UCSD-AML1 (cell line): ENCODE measurements around the gene MAP4K2.

Experiments used
- DNase-seq: peaks from one replicate; lab custom pipeline; 2025; ENCODE audit not compliant: unreplicated experiment; lab: John Stamatoyannopoulos, UW

The MAP4K2 gene

DNA sequence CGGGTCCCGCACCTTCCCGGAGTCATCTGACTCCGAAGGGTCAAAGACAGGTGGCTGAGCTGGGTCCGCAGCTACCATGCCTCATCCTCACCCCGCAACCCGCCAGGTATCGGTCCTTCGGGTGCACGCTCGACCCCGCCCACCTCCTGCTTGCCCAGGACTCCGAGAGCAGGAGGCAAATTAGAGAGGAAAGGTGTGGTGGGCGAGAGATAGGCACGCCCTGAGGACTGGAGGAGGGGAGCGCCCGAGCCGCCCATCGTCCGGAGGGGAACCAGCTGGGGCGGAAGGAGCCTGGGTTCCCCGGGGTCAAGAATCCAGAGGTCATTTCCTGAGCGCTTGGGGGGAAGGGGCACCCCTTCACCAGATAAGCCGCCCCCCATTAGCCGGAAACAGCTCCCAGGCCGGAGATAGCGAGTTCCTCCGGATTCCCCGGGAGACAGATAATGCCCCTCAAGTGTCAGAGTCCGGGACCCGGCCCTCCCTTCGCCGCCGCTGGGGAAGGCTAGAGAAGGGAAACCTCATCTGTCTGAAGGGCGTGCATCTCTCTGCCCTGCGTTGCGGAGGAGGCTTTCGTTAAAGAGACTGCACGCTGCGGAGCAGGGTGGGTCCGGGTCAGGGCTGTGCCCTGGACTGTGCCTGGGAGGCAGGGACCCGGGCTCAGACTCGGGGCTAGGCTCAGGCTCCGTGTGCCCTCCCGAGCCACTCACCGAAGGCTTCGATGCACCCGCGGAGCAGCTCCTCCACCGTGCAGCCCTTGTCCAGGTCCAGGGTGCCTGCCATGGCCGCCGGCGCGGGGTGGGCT is 60.7 kb downstream of the MAP4K2 start:
- DNase-seq, result peak; percentile 66

DNA sequence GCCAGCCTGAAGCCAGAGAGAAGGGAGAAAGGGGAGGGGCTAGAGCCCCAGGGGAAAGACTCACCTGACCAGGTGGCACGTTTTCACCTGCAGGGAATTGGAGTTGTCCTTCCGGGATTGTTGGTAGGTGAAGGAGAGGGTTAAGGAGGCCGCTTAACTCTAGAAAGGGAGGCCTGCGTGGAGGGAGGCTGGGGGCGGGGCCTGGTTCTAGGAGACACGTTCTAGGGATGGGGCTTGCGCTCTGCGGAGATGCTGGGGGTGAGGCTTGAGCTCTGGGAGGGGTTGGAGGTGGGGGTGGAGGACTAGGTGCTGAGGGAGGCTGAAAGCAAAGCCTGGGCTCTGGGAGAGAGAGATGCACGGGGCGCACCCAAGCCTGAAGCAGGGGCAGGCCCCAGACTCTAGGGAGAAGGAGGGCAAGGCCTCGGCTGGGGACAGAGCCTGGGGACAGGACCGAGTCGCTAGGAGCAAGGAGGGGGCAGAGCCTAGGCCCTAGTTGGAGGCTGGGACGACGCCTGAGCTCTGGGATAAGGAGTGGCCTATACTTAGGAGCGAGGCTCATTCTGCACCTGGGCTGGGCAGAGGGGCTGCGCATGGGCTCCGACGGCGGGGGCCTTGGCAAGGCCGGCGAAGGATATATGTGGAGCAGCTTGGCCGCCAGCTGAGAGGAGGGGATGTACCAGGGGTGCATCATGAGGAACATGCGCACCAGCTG is 61.5 kb downstream of the MAP4K2 start:
- DNase-seq, result no peak

DNA sequence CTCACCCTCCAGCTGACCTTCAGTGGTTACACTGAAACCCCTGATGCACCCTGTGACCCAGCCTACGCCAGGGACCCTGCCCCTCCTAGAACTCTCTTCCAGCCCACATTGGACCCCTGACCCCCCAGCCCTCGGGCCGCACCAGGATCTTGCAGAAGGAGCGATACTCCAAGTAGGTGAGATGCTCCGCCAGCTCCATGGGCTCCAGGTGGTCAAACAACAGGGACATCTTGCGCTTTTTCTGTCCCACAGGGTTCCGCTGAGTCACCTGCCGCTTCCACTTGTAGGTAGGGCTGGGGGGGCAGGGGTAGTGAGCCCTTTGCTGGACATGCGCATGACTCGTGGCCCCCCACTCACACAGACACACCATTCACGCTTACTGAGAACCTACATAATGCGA is 63.1 kb downstream of the MAP4K2 start:
- DNase-seq, result no peak

DNA sequence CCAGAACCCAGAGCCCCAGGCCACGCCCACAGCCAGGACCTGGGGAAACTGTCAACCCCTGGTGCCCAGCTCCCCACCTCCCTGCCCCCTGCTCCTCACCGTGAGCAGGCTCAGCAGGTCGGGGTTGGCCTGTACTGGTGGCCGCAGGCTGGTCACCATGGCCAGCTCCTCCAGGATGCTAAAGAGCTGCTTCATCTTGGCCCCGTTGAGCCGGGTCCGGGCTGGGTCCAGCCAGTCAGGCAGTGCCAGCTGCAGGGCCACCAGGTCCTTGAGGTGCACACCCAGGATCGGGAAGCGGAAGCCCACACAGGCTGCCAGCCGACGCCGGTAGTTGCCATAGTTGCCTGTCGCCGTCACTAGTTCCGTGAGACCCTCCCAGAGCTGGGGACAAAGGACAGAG is 66.4 kb downstream of the MAP4K2 start:
- no peak for DNase-seq

DNA sequence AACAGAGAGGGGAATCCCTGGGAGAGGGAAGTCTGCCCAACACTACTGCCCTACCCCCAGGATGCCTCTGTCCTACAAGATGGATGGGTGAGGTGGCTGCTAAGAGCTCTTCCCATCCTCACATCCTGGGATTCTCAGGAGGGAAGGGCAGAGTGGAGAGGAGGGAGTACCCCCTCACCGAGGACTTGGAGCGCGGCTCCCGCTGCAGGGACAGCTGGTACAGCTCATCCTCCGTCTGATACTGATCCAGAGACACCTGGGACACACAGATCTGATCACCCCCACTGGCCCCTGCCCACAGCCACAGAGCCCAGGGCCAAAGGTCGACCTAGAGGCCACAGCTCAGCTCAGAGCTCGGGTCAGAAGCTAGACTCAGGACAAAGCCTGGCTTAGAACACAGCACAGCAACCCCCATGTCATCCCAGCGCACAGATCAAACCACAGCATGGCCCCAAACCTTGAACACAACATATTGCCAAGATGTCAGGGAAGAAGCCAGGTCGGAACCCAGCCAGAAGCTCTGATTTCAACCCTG is 67.2 kb downstream of the MAP4K2 start:
- DNase-seq, result no peak
